ENCODE data around the gene POR. TPM values are rescaled to one million over a fixed set of nuclear protein-coding genes. Genes with fewer than 3 reads are reported as not detected.

Gene POR
- total and polyA plus RNA-seq, 2 of the 13 experiments (the other 11 are each of a cell fraction or from before 2014, with no cell fraction given): 145 to 266 TPM

- no peak for TF ChIP-seq SOX6 (IDR thresholded peaks at IDR 0.05)
- TF ChIP-seq SOX6 (CRISPR knock-in tag; IDR thresholded peaks at IDR 0.05): peak; percentile 34; the same call in 1 of the 2 replicates
- TF ChIP-seq CERS6 (CRISPR knock-in tag; IDR thresholded peaks at IDR 0.05): no peak
- no peak for TF ChIP-seq THRA (CRISPR knock-in tag; IDR thresholded peaks at IDR 0.05; ENCODE audit: borderline replicate concordance)
- no peak for TF ChIP-seq RBM39 (IDR thresholded peaks at IDR 0.05; ENCODE audit: low read depth, low read length, poor library complexity, severe bottlenecking)
- no peak for TF ChIP-seq IRF2 (CRISPR knock-in tag; IDR thresholded peaks at IDR 0.05)
- no peak for TF ChIP-seq DBP (CRISPR knock-in tag; IDR thresholded peaks at IDR 0.05; ENCODE audit: not compliant biosample characterization)
- TF ChIP-seq STAT5B (CRISPR knock-in tag; IDR thresholded peaks at IDR 0.05): no peak
- TF ChIP-seq CREB1 (IDR thresholded peaks at IDR 0.05): no peak
- TF ChIP-seq CREB1 (CRISPR knock-in tag; IDR thresholded peaks at IDR 0.05): no peak
- TF ChIP-seq, protein P1, sequence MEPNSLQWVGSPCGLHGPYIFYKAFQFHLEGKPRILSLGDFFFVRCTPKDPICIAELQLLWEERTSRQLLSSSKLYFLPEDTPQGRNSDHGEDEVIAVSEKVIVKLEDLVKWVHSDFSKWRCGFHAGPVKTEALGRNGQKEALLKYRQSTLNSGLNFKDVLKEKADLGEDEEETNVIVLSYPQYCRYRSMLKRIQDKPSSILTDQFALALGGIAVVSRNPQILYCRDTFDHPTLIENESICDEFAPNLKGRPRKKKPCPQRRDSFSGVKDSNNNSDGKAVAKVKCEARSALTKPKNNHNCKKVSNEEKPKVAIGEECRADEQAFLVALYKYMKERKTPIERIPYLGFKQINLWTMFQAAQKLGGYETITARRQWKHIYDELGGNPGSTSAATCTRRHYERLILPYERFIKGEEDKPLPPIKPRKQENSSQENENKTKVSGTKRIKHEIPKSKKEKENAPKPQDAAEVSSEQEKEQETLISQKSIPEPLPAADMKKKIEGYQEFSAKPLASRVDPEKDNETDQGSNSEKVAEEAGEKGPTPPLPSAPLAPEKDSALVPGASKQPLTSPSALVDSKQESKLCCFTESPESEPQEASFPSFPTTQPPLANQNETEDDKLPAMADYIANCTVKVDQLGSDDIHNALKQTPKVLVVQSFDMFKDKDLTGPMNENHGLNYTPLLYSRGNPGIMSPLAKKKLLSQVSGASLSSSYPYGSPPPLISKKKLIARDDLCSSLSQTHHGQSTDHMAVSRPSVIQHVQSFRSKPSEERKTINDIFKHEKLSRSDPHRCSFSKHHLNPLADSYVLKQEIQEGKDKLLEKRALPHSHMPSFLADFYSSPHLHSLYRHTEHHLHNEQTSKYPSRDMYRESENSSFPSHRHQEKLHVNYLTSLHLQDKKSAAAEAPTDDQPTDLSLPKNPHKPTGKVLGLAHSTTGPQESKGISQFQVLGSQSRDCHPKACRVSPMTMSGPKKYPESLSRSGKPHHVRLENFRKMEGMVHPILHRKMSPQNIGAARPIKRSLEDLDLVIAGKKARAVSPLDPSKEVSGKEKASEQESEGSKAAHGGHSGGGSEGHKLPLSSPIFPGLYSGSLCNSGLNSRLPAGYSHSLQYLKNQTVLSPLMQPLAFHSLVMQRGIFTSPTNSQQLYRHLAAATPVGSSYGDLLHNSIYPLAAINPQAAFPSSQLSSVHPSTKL (CRISPR knock-in tag; IDR thresholded peaks at IDR 0.05): peak; percentile 15; the same call in 1 of the 2 replicates
- TF ChIP-seq, protein P2, sequence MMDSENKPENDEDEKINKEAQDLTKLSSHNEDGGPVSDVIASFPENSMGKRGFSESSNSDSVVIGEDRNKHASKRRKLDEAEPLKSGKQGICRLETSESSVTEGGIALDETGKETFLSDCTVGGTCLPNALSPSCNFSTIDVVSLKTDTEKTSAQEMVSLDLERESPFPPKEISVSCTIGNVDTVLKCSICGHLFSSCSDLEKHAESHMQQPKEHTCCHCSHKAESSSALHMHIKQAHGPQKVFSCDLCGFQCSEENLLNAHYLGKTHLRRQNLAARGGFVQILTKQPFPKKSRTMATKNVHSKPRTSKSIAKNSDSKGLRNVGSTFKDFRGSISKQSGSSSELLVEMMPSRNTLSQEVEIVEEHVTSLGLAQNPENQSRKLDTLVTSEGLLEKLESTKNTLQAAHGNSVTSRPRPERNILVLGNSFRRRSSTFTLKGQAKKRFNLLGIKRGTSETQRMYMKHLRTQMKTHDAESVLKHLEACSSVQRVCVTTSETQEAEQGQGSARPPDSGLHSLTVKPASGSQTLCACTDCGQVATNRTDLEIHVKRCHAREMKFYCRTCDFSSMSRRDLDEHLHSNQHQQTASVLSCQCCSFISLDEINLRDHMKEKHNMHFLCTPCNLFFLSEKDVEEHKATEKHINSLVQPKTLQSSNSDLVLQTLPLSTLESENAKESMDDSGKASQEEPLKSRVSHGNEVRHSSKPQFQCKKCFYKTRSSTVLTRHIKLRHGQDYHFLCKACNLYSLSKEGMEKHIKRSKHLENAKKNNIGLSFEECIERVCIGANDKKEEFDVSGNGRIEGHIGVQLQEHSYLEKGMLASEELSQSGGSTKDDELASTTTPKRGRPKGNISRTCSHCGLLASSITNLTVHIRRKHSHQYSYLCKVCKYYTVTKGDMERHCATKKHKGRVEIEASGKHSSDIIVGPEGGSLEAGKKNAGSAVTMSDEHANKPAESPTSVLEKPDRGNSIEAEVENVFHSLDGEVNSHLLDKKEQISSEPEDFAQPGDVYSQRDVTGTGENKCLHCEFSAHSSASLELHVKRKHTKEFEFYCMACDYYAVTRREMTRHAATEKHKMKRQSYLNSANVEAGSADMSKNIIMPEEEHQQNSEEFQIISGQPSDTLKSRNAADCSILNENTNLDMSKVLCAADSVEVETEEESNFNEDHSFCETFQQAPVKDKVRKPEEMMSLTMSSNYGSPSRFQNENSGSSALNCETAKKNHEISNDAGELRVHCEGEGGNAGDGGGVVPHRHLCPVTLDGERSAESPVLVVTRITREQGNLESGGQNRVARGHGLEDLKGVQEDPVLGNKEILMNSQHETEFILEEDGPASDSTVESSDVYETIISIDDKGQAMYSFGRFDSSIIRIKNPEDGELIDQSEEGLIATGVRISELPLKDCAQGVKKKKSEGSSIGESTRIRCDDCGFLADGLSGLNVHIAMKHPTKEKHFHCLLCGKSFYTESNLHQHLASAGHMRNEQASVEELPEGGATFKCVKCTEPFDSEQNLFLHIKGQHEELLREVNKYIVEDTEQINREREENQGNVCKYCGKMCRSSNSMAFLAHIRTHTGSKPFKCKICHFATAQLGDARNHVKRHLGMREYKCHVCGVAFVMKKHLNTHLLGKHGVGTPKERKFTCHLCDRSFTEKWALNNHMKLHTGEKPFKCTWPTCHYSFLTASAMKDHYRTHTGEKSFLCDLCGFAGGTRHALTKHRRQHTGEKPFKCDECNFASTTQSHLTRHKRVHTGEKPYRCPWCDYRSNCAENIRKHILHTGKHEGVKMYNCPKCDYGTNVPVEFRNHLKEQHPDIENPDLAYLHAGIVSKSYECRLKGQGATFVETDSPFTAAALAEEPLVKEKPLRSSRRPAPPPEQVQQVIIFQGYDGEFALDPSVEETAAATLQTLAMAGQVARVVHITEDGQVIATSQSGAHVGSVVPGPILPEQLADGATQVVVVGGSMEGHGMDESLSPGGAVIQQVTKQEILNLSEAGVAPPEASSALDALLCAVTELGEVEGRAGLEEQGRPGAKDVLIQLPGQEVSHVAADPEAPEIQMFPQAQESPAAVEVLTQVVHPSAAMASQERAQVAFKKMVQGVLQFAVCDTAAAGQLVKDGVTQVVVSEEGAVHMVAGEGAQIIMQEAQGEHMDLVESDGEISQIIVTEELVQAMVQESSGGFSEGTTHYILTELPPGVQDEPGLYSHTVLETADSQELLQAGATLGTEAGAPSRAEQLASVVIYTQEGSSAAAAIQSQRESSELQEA (CRISPR knock-in tag; IDR thresholded peaks at IDR 0.05; ENCODE audit: not compliant biosample characterization): no peak
- TF ChIP-seq ZBTB3 (CRISPR knock-in tag; IDR thresholded peaks at IDR 0.05; ENCODE audit: borderline replicate concordance, low read depth): no peak
These were observed 105.2 kb downstream of the POR start (continued) for GRCh38 chr7:76020031-76020714.
